ENCODE measurements around the gene ATP2C1.

Gene ATP2C1

DNA sequence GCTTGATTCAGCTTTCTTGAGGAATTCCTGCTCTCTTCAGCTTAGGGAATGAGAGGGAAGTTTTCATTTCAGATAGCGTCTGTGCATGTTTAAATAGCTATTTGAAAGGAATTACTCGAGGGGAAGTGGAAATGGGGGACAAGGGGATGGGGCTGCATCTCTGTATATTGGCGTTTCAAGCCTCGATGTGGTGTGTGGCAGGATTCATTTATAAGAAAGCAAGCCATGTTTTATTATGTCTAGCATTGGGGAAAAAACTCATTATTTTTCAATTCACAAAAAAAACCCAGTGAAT lies 1.0 kb downstream of the ATP2C1 start:
- Histone ChIP-seq H3K23ac (ENCODE audit: low read depth, low read length, poor library complexity) (no peak overlapping the region), H3K79me1 (ENCODE audit: low read depth, low read length) (peaks cover 2% of the 10 kb centered on the region), H3K4ac (ENCODE audit: low read length) (no peak overlapping the region), H2BK120ac (ENCODE audit: low read depth, low read length) (no peak overlapping the region), H2BK12ac (ENCODE audit: low read length) (no peak overlapping the region), H3K18ac (ENCODE audit: low read length) (no peak overlapping the region), H4K8ac (ENCODE audit: low read depth, low read length) (no peak overlapping the region), H4K91ac (ENCODE audit: low read depth, low read length, poor library complexity) (no peak overlapping the region), H2AK5ac (ENCODE audit: low read depth, low read length) (no peak overlapping the region), H3K4me2 (ENCODE audit: insufficient read depth, low read length, poor library complexity, severe bottlenecking) (peak overlapping the region; percentile 80), H3K9ac (ENCODE audit: low read depth, low read length, poor library complexity) (no peak overlapping the region), H2AFZ (ENCODE audit: low read length) (peak overlapping the region; percentile 99), H2BK5ac (ENCODE audit: low read length) (no peak overlapping the region), H2BK15ac (ENCODE audit: low read length) (no peak overlapping the region), H3K14ac (ENCODE audit: low read length) (no peak overlapping the region), H3K9me3 (replicated peaks in 1 of 2; ENCODE audit: control insufficient read depth in 2 of 2, insufficient read depth in 1 of 2, low read depth in 1 of 2, low read length in 2 of 2) (no peaks in the 10 kb centered on the region), H3K36me3 (replicated peaks in 1 of 2; ENCODE audit: control insufficient read depth in 2 of 2, insufficient read depth in 2 of 2, low read length in 2 of 2) (no peaks in the 10 kb centered on the region), H3K27ac (replicated peaks; ENCODE audit: low read length) (peak overlapping the region; percentile 96), H3K4me1 (ENCODE audit: control insufficient read depth in 2 of 2, insufficient read depth in 1 of 2, low read depth in 1 of 2, low read length in 2 of 2) (peaks cover 2 to 12% of the 10 kb centered on the region in 2 donors), H3K4me3 (ENCODE audit: low read length in 2 of 2) (peak overlapping the region; percentile 95 to 98), H3K27me3 (ENCODE audit: control insufficient read depth in 3 of 3, insufficient read depth in 3 of 3, low read depth in 1 of 3, low read length in 3 of 3) (no peaks in the 10 kb centered on the region)
- WGBS, 2 donors (ENCODE audit: extremely low coverage in 2 of 2, insufficient read length in 2 of 2, insufficient replicate concordance in 1 of 2): no CpG with 5 or more reads among the region's 4 CpGs
- DNase-seq (ENCODE audit: low spot score): no peak

DNA sequence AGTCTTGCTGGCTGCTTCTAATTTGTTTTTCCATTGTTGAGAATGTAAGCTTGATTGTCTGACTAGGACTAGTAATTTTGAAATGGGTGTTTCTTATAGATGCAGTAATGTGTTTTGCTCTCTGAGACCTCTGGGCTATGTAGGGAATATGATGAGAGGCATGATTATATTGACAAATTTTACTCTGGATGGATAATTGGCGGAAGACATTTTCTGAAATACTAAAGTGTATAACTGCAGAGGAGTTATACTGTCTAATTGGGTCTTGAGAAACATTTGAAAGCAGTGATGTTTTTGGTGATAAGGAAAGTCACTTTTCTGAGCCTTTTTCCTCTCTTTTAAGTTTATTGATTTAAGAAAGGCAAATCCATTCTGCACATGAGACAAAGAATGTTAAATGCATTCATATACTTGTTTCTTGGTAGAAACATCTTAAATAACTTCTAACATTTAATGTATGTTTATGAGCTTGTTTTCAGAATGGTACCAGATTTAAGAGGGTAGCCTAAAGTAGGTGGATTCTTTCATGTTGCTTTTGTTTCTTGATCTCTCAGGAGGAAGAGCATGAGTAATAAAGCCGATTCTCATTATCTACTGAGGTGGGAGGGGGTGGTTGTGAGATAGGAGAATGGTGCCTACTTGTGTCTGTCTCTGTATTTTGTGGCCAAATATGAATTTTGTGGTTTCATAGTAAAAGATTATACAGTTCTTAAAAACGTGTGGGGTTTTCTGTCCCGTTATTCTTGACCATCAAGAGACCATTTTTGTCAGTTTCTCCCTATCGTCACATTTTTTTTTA lies 2.0 kb downstream of the ATP2C1 start:
- no peak overlapping the region for H3K9ac ChIP-seq (ENCODE audit: low read depth, low read length, poor library complexity)
- no peak overlapping the region for H2BK120ac ChIP-seq (ENCODE audit: low read depth, low read length)
- no peak overlapping the region for H3K14ac ChIP-seq (ENCODE audit: low read length)
- peak overlapping the region in 1 of 2 donors; percentile 95 for H3K4me3 ChIP-seq (ENCODE audit: low read length in 2 of 2)
- H3K36me3 ChIP-seq (replicated peaks in 1 of 2; ENCODE audit: control insufficient read depth in 2 of 2, insufficient read depth in 2 of 2, low read length in 2 of 2): no peaks in the 10 kb centered on the region
- no peak overlapping the region for H2BK12ac ChIP-seq (ENCODE audit: low read length)
- WGBS, 2 donors (ENCODE audit: extremely low coverage in 2 of 2, insufficient read length in 2 of 2, insufficient replicate concordance in 1 of 2): no CpG with 5 or more reads among the region's 5 CpGs
- peaks cover 2% of the 10 kb centered on the region for H3K79me1 ChIP-seq (ENCODE audit: low read depth, low read length)
- no peak for DNase-seq (ENCODE audit: low spot score)
- no peaks in the 10 kb centered on the region for H3K27me3 ChIP-seq (ENCODE audit: control insufficient read depth in 3 of 3, insufficient read depth in 3 of 3, low read depth in 1 of 3, low read length in 3 of 3)
- H2BK15ac ChIP-seq (ENCODE audit: low read length): no peak overlapping the region
- H2BK5ac ChIP-seq (ENCODE audit: low read length): no peak overlapping the region
- H4K91ac ChIP-seq (ENCODE audit: low read depth, low read length, poor library complexity): no peak overlapping the region
- no peak overlapping the region for H2AK5ac ChIP-seq (ENCODE audit: low read depth, low read length)
- H3K4me2 ChIP-seq (ENCODE audit: insufficient read depth, low read length, poor library complexity, severe bottlenecking): no peak overlapping the region
- H3K4ac ChIP-seq (ENCODE audit: low read length): no peak overlapping the region
- H3K23ac ChIP-seq (ENCODE audit: low read depth, low read length, poor library complexity): no peak overlapping the region
- H3K4me1 ChIP-seq (ENCODE audit: control insufficient read depth in 2 of 2, insufficient read depth in 1 of 2, low read depth in 1 of 2, low read length in 2 of 2): peaks cover 2 to 12% of the 10 kb centered on the region in 2 donors
- no peaks in the 10 kb centered on the region for H3K9me3 ChIP-seq (replicated peaks in 1 of 2; ENCODE audit: control insufficient read depth in 2 of 2, insufficient read depth in 1 of 2, low read depth in 1 of 2, low read length in 2 of 2)
- H2AFZ ChIP-seq (ENCODE audit: low read length): no peak overlapping the region
- no peak overlapping the region for H3K18ac ChIP-seq (ENCODE audit: low read length)
- H3K27ac ChIP-seq (replicated peaks; ENCODE audit: low read length): no peak overlapping the region
- no peak overlapping the region for H4K8ac ChIP-seq (ENCODE audit: low read depth, low read length)

DNA sequence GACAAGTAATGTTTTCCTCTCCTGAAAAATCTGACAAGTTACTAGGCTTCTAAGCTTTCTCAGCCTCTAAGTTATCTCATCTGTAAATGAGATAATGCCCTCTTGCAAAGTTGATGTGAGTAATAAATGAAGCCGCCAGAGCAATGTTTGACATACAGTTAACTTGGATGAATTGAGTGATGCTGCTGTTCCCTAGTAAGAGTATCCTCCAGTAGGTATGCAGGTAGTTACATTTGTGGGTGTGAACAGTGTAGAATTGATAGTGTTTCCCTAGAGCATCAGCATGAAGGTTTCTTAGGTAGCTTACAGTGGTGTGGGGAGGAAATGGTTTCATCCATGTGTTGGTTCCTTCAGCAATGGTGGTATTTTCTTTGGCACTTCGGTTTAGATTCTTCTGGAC lies 3.4 kb downstream of the ATP2C1 start:
- Histone ChIP-seq H4K8ac (ENCODE audit: low read depth, low read length) (no peak overlapping the region), H3K36me3 (replicated peaks in 1 of 2; ENCODE audit: control insufficient read depth in 2 of 2, insufficient read depth in 2 of 2, low read length in 2 of 2) (no peaks in the 10 kb centered on the region), H3K4ac (ENCODE audit: low read length) (no peak overlapping the region), H2BK5ac (ENCODE audit: low read length) (no peak overlapping the region), H3K4me1 (ENCODE audit: control insufficient read depth in 2 of 2, insufficient read depth in 1 of 2, low read depth in 1 of 2, low read length in 2 of 2) (peaks cover 2 to 12% of the 10 kb centered on the region in 2 donors), H3K4me3 (ENCODE audit: low read length in 2 of 2) (no peak overlapping the region), H2BK120ac (ENCODE audit: low read depth, low read length) (no peak overlapping the region), H3K9me3 (replicated peaks in 1 of 2; ENCODE audit: control insufficient read depth in 2 of 2, insufficient read depth in 1 of 2, low read depth in 1 of 2, low read length in 2 of 2) (no peaks in the 10 kb centered on the region), H2BK12ac (ENCODE audit: low read length) (no peak overlapping the region), H3K23ac (ENCODE audit: low read depth, low read length, poor library complexity) (no peak overlapping the region), H3K79me1 (ENCODE audit: low read depth, low read length) (peaks cover 6% of the 10 kb centered on the region), H2AFZ (ENCODE audit: low read length) (no peak overlapping the region), H2AK5ac (ENCODE audit: low read depth, low read length) (no peak overlapping the region), H3K9ac (ENCODE audit: low read depth, low read length, poor library complexity) (no peak overlapping the region), H3K4me2 (ENCODE audit: insufficient read depth, low read length, poor library complexity, severe bottlenecking) (no peak overlapping the region), H3K14ac (ENCODE audit: low read length) (no peak overlapping the region), H3K27me3 (ENCODE audit: control insufficient read depth in 3 of 3, insufficient read depth in 3 of 3, low read depth in 1 of 3, low read length in 3 of 3) (no peaks in the 10 kb centered on the region), H3K27ac (replicated peaks; ENCODE audit: low read length) (no peak overlapping the region), H4K91ac (ENCODE audit: low read depth, low read length, poor library complexity) (no peak overlapping the region), H3K18ac (ENCODE audit: low read length) (no peak overlapping the region), H2BK15ac (ENCODE audit: low read length) (no peak overlapping the region)
- DNase-seq (ENCODE audit: low spot score): no peak
- WGBS, 2 donors (ENCODE audit: extremely low coverage in 2 of 2, insufficient read length in 2 of 2, insufficient replicate concordance in 1 of 2): no CpG with 5 or more reads among the region's 2 CpGs

DNA sequence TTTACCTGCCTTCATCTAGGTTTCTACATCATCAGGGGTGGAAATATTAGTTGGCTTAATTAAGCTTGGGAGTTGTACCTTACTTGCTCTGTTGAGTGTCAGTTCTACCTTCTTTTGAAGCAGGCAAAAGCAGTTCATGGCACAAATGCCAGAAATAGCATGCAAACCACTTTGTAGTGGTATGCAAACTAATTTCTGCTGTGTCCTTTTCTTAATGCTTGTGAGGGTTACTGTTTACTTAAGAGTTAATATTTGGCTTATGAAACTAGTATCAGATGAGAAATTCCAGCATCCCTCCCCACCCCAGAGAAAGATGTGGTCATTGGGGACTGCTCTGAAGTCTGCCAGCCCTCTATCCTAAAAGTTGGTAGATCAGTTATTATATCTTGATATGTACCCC lies 7.1 kb downstream of the ATP2C1 start:
- no peak overlapping the region for H3K14ac ChIP-seq (ENCODE audit: low read length)
- no peak overlapping the region for H3K27ac ChIP-seq (replicated peaks; ENCODE audit: low read length)
- H3K27me3 ChIP-seq (ENCODE audit: control insufficient read depth in 3 of 3, insufficient read depth in 3 of 3, low read depth in 1 of 3, low read length in 3 of 3): no peaks in the 10 kb centered on the region
- no peaks in the 10 kb centered on the region for H3K9me3 ChIP-seq (replicated peaks in 1 of 2; ENCODE audit: control insufficient read depth in 2 of 2, insufficient read depth in 1 of 2, low read depth in 1 of 2, low read length in 2 of 2)
- no peak overlapping the region for H4K91ac ChIP-seq (ENCODE audit: low read depth, low read length, poor library complexity)
- H2BK15ac ChIP-seq (ENCODE audit: low read length): no peak overlapping the region
- peaks cover 2 to 12% of the 10 kb centered on the region in 2 donors for H3K4me1 ChIP-seq (ENCODE audit: control insufficient read depth in 2 of 2, insufficient read depth in 1 of 2, low read depth in 1 of 2, low read length in 2 of 2)
- no peak overlapping the region for H2BK120ac ChIP-seq (ENCODE audit: low read depth, low read length)
- H3K79me1 ChIP-seq (ENCODE audit: low read depth, low read length): peaks cover 7% of the 10 kb centered on the region
- no peak for DNase-seq (ENCODE audit: low spot score)
- H3K36me3 ChIP-seq (replicated peaks in 1 of 2; ENCODE audit: control insufficient read depth in 2 of 2, insufficient read depth in 2 of 2, low read length in 2 of 2): no peaks in the 10 kb centered on the region
- H3K4ac ChIP-seq (ENCODE audit: low read length): no peak overlapping the region
- no peak overlapping the region for H4K8ac ChIP-seq (ENCODE audit: low read depth, low read length)
- no peak overlapping the region for H3K4me2 ChIP-seq (ENCODE audit: insufficient read depth, low read length, poor library complexity, severe bottlenecking)
- H2AK5ac ChIP-seq (ENCODE audit: low read depth, low read length): no peak overlapping the region
- no peak overlapping the region for H3K18ac ChIP-seq (ENCODE audit: low read length)
- H2BK12ac ChIP-seq (ENCODE audit: low read length): no peak overlapping the region
- no peak overlapping the region for H3K23ac ChIP-seq (ENCODE audit: low read depth, low read length, poor library complexity)
- H3K4me3 ChIP-seq (ENCODE audit: low read length in 2 of 2): no peak overlapping the region
- no peak overlapping the region for H2AFZ ChIP-seq (ENCODE audit: low read length)
- no peak overlapping the region for H2BK5ac ChIP-seq (ENCODE audit: low read length)
- no peak overlapping the region for H3K9ac ChIP-seq (ENCODE audit: low read depth, low read length, poor library complexity)

Data from neuronal stem cell (in vitro differentiated cells).